Stimulated activated naive B cell treated with anti-CD40 and anti-IgM and Interleukin-4, amounts not matched to agents 10 μg/mL and 1 μg/mL and 100 μg/mL, for 72 hours (primary cell): ENCODE data around the gene UGT1A1.

Experiments
- ATAC-seq, 2 donors: fragments of 150-1000 bp; cut with Tn5 transposase; replicated peaks; 2 replicates each; pipeline ENCODE4 v1.10.0; 2021; ENCODE audit warnings: moderate library complexity in 1 of 2
- DNase-seq: peaks from one replicate; pipeline ENCODE4 v3.0.0; 2021
- H3K27ac Mint-ChIP-seq: one replicate; pipeline ENCODE4 v1.8.0; 2022; ENCODE audit warnings: mild to moderate bottlenecking, mixed read lengths
- H3K27me3 Mint-ChIP-seq, 2 donors: one replicate each; pipeline ENCODE4 v1.8.0; 2022; ENCODE audit warnings: mixed read lengths in 2 of 2
- H3K36me3 Mint-ChIP-seq, 2 donors: one replicate each; pipeline ENCODE4 v1.8.0; 2022; ENCODE audit warnings: mixed read lengths in 2 of 2, mild to moderate bottlenecking in 1 of 2
- H3K4me1 Mint-ChIP-seq, 2 donors: one replicate each; pipeline ENCODE4 v1.8.0; 2022; ENCODE audit warnings: mixed read lengths in 2 of 2, mild to moderate bottlenecking in 1 of 2
- H3K4me3 Mint-ChIP-seq, 2 donors: one replicate each; pipeline ENCODE4 v1.8.0; 2022; ENCODE audit warnings: mild to moderate bottlenecking in 2 of 2, mixed read lengths in 2 of 2, moderate library complexity in 1 of 2
- H3K9me3 Mint-ChIP-seq, 2 donors: one replicate each; pipeline ENCODE4 v1.8.0; 2022; ENCODE audit warnings: mixed read lengths in 2 of 2, mild to moderate bottlenecking in 1 of 2

UGT1A1 gene

DNA sequence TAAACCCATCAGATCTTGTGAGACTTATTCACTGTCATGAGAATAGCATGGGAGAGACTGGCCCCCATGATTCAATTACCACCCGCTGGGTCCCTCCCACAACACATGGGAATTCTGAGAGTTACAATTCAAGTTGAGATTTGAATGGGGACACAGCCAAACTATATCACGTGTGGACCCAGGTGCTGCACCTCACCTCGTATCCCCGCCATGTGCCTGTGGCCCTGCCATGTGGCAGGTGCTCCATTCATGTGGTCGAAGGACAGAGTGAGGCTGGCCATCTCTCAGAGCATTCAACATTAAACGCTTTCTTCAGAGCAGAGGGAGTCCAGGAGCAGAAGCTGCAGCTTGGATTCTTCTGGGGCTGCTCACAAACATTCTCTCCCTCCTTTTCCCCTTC is 50.3 kb downstream of the UGT1A1 start:
- Mint-ChIP-seq H3K27ac (no peak overlapping the region), H3K36me3 (no peaks in the 10 kb centered on the region), H3K4me1 (no peaks in the 10 kb centered on the region), H3K4me3 (no peak overlapping the region), H3K27me3 (peaks cover 17 to 25% of the 10 kb centered on the region in 2 donors), H3K9me3 (peaks cover 0 to 2% of the 10 kb centered on the region in 2 donors)
- DNase-seq (no peak), ATAC-seq (no peak)

DNA sequence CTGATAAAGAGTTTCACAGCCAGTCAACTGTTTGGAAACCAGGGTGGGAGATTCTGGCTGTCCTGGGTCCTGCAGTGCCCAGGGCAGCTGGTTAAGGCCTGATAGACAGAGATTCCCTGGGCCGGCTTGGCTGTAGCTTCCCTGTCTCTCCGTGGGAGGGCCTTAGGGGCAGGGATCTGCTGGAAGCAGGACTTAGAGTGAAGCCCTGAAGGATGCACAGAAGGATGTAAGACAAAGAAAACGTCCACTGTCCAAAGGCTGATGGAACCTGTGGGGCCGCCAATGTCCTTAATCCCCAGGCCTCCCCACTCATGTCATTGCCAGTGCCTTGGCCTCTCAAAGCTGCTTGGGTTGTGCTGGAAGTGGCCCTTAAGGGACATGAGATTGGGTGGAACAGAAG is 51.0 kb downstream of the UGT1A1 start:
- peaks cover 0 to 2% of the 10 kb centered on the region in 2 donors for H3K9me3 Mint-ChIP-seq
- H3K27ac Mint-ChIP-seq, result no peak overlapping the region
- no peaks in the 10 kb centered on the region for H3K4me1 Mint-ChIP-seq
- no peak overlapping the region for H3K4me3 Mint-ChIP-seq
- no peaks in the 10 kb centered on the region for H3K36me3 Mint-ChIP-seq
- no peak for ATAC-seq
- no peak for DNase-seq
- peaks cover 17 to 27% of the 10 kb centered on the region in 2 donors for H3K27me3 Mint-ChIP-seq

GRCh38 chr2:233811732-233812131 is 51.7 kb downstream of the UGT1A1 start:
- H3K4me3 Mint-ChIP-seq, result no peak overlapping the region
- H3K9me3 Mint-ChIP-seq, result peaks cover 0 to 2% of the 10 kb centered on the region in 2 donors
- no peaks in the 10 kb centered on the region for H3K36me3 Mint-ChIP-seq
- H3K27me3 Mint-ChIP-seq, result peaks cover 17 to 33% of the 10 kb centered on the region in 2 donors
- no peak for DNase-seq
- ATAC-seq, result no peak
- H3K4me1 Mint-ChIP-seq, result no peaks in the 10 kb centered on the region
- no peak overlapping the region for H3K27ac Mint-ChIP-seq

DNA sequence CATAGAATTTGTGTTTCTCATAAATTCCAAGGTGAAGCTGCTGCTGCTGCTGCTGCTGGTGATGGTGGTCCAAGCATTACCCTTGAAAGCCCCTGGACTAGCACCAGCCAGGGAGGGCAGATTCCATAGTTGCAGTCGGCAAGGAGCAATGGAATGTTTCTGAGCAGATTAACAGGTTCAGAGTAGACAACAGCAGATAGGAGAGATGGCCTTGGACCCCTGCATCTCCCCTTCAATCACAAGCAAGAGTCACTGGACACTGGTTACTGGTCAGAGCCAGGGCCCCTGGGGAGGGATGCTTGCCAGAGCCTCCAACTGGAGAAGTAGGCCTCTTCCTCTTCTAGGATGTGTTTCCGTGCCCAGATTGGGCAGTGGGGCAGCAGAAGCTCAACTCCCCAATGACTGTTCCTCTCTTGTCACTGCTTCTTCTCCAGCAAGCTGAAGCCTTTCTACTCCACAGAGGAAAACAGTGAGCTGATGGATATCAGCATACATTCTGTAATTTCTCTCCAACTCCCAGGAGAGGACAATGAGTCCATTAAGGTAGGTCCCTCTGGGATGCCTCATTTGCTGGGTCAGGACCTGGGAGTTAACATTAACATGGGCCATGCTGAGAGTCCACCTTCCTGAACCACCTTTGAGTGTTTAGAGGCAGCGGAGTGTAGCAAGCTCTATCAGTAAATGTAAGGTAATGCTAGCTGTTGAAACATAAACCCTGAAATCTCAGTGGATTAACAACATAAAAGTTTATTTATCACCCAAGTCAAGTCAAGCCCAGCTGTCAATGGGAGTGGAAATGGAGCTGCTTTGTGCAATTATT is 53.4 kb downstream of the UGT1A1 start:
- no peak overlapping the region for H3K4me3 Mint-ChIP-seq
- H3K27me3 Mint-ChIP-seq, result peaks cover 26 to 39% of the 10 kb centered on the region in 2 donors
- H3K36me3 Mint-ChIP-seq, result no peaks in the 10 kb centered on the region
- H3K9me3 Mint-ChIP-seq, result peaks cover 0 to 2% of the 10 kb centered on the region in 2 donors
- H3K4me1 Mint-ChIP-seq, result no peaks in the 10 kb centered on the region
- ATAC-seq, result no peak
- no peak for DNase-seq
- H3K27ac Mint-ChIP-seq, result no peak overlapping the region

DNA sequence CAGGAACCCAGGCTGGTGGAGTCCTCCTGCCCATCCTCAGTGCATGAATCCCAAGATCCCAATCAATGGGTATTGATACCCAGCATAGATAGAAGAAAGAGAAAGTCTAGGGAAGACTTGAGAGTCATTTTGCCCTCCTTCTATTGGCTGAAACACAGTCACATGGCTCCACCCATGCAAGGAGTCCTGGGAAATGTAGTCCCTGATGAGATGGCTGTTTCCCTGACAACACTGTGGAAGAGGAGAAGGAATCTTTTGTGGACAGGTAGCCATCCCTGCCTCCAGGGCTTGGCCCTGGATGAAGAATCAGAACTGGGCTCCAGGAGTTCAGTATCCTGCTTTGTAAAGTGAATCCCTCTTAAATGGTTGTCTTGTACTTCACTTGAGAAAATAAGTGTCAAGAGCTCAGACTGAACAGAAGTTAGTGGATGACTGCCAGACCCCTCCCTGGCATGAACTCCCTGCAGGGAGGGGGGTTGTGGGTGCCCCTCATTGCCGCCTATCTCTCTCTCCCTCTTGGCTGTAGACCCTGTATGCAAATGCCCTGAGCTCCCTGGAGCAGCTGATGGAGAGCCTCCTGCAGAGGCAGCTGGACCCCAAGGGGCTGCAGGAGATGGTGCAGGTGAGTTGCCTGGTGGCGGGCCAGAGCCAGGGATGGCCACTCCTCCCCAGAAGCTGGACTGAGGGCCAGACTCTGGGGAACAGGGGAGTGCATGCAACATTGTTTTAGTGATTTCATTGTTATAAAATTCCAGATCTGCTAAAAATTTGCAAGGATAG is 54.2 kb downstream of the UGT1A1 start:
- Mint-ChIP-seq H3K4me1 (no peaks in the 10 kb centered on the region), H3K27me3 (peaks cover 22 to 39% of the 10 kb centered on the region in 2 donors), H3K4me3 (no peak overlapping the region), H3K36me3 (no peaks in the 10 kb centered on the region), H3K27ac (no peak overlapping the region), H3K9me3 (peaks cover 0 to 2% of the 10 kb centered on the region in 2 donors)
- DNase-seq (no peak), ATAC-seq (no peak)

DNA sequence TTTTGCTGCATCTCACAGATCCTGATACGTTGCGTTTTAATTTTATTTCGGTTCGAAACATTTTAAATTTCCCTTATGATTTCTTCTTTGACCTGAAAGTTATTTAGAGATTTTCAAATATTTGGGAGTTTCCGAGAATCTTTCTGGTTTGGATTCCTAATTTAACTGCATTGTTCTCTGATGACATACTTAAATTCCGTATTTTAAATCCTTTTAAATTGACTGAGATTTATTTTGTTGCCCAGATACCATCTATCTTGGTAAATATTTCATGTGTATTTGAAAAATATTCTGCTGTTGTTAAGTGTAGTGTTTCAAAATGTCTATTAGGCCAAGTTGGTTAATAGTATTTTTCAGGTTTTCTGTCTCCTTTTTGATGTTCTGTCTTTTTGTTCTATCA is 55.8 kb downstream of the UGT1A1 start:
- Mint-ChIP-seq H3K27me3 (peaks cover 16 to 36% of the 10 kb centered on the region in 2 donors), H3K9me3 (peaks cover 0 to 2% of the 10 kb centered on the region in 2 donors), H3K4me1 (no peaks in the 10 kb centered on the region), H3K36me3 (no peaks in the 10 kb centered on the region), H3K27ac (no peak overlapping the region), H3K4me3 (no peak overlapping the region)
- DNase-seq (no peak), ATAC-seq (no peak)

DNA sequence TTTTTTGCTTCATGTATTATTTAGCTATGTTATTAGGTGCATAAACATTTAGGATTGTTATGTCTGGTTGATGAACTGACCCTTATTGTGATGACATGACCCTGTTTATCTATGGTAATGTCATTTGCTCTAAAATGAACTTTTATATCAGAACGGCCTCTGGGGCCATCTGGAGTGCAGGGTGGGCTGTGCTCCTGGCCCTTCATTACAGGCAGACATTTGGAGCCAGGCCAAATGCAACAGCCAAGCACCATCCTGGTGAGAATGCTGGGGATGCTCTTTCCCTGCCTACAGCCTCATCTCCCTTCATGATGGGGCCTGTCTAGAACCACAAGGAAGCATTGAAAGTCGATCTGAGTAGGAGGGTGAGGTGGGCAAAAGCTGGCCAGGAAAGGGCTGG is 56.3 kb downstream of the UGT1A1 start:
- Mint-ChIP-seq H3K4me3 (no peak overlapping the region), H3K4me1 (no peaks in the 10 kb centered on the region), H3K27me3 (peaks cover 13 to 32% of the 10 kb centered on the region in 2 donors), H3K36me3 (no peaks in the 10 kb centered on the region), H3K9me3 (peaks cover 0 to 2% of the 10 kb centered on the region in 2 donors), H3K27ac (no peak overlapping the region)
- DNase-seq (no peak), ATAC-seq (no peak)

GRCh38 chr2:233816771-233817170 is 56.7 kb downstream of the UGT1A1 start:
- Mint-ChIP-seq H3K27ac (no peak overlapping the region), H3K4me3 (no peak overlapping the region), H3K36me3 (no peaks in the 10 kb centered on the region), H3K9me3 (peaks cover 0 to 2% of the 10 kb centered on the region in 2 donors), H3K4me1 (no peaks in the 10 kb centered on the region), H3K27me3 (peaks cover 13 to 29% of the 10 kb centered on the region in 2 donors)
- no peak for ATAC-seq
- DNase-seq, result no peak

- no peaks in the 10 kb centered on the region for H3K36me3 Mint-ChIP-seq
- no peak overlapping the region for H3K27ac Mint-ChIP-seq
- no peak overlapping the region for H3K4me3 Mint-ChIP-seq
- peaks cover 9 to 29% of the 10 kb centered on the region in 2 donors for H3K27me3 Mint-ChIP-seq
- no peaks in the 10 kb centered on the region for H3K4me1 Mint-ChIP-seq
- ATAC-seq (no peak), DNase-seq (no peak)
- H3K9me3 Mint-ChIP-seq, result peaks cover 0 to 2% of the 10 kb centered on the region in 2 donors
These were observed 57.4 kb downstream of the UGT1A1 start for GRCh38 chr2:233817361-233817911.

GRCh38 chr2:233817995-233818638 is 58.0 kb downstream of the UGT1A1 start:
- Mint-ChIP-seq H3K9me3 (peaks cover 0 to 2% of the 10 kb centered on the region in 2 donors), H3K36me3 (no peaks in the 10 kb centered on the region), H3K27ac (no peak overlapping the region), H3K4me1 (no peaks in the 10 kb centered on the region), H3K4me3 (no peak overlapping the region), H3K27me3 (peaks cover 9 to 29% of the 10 kb centered on the region in 2 donors)
- DNase-seq (no peak), ATAC-seq (no peak)

- no peaks in the 10 kb centered on the region for H3K4me1 Mint-ChIP-seq
- H3K4me3 Mint-ChIP-seq, result no peak overlapping the region
- H3K36me3 Mint-ChIP-seq, result no peaks in the 10 kb centered on the region
- no peak overlapping the region for H3K27ac Mint-ChIP-seq
- ATAC-seq (no peak), DNase-seq (no peak)
- peaks cover 0 to under 1% of the 10 kb centered on the region in 2 donors for H3K9me3 Mint-ChIP-seq
- peaks cover 9 to 26% of the 10 kb centered on the region in 2 donors for H3K27me3 Mint-ChIP-seq
These were observed 58.9 kb downstream of the UGT1A1 start for GRCh38 chr2:233818639-233819621.

- no peaks in the 10 kb centered on the region for H3K36me3 Mint-ChIP-seq
- H3K4me1 Mint-ChIP-seq, result no peaks in the 10 kb centered on the region
- DNase-seq (no peak), ATAC-seq (no peak)
- H3K9me3 Mint-ChIP-seq, result no peaks in the 10 kb centered on the region
- H3K4me3 Mint-ChIP-seq, result no peak overlapping the region
- H3K27me3 Mint-ChIP-seq, result peaks cover 9 to 14% of the 10 kb centered on the region in 2 donors
- no peak overlapping the region for H3K27ac Mint-ChIP-seq
These were observed 60.1 kb downstream of the UGT1A1 start for GRCh38 chr2:233819884-233820773.

- Mint-ChIP-seq H3K27ac (no peak overlapping the region), H3K4me1 (no peaks in the 10 kb centered on the region), H3K9me3 (no peaks in the 10 kb centered on the region), H3K36me3 (no peaks in the 10 kb centered on the region), H3K4me3 (no peak overlapping the region), H3K27me3 (peaks cover 9 to 14% of the 10 kb centered on the region in 2 donors)
- ATAC-seq (no peak), DNase-seq (no peak)
These were observed 60.7 kb downstream of the UGT1A1 start for GRCh38 chr2:233820774-233821105.
